ENCODE measurements around the gene HEATR5A.

- TF ChIP-seq CTCF (IDR thresholded peaks at IDR 0.05; ENCODE audit: low read depth, low read length), result no peak
- TF ChIP-seq POLR2A (IDR thresholded peaks at IDR 0.05; ENCODE audit: extremely low read depth, insufficient read length), result no peak
- TF ChIP-seq MYC (IDR thresholded peaks at IDR 0.05; ENCODE audit: low read depth, low read length), result no peak
- TF ChIP-seq MAX (IDR thresholded peaks at IDR 0.05; ENCODE audit: low read depth, low read length), result no peak
These were observed 9.4 kb upstream of the HEATR5A start for GRCh38 chr14:31429791-31430190.

Measured in NB4 (cell line).